ENCODE results near the gene VPREB1.
"Not testable (repeated sequence)": the region's sequence is repeated elsewhere in the genome, so short reads cannot be mapped to it uniquely, and the experiment has no call there.

The VPREB1 gene

GRCh38 chr22:22218302-22218701 is 26.3 kb upstream of the VPREB1 start:
- H3K4me3 ChIP-seq (ENCODE audit: low read depth, low read length), result no peak overlapping the region
- H3K4me1 ChIP-seq (ENCODE audit: control insufficient read depth, insufficient read depth, low read length), result no peaks in the 10 kb centered on the region
- H3K36me3 ChIP-seq (ENCODE audit: control insufficient read depth, insufficient read depth, low read length), result no peaks in the 10 kb centered on the region
- no peaks in the 10 kb centered on the region for H3K9me3 ChIP-seq (ENCODE audit: control insufficient read depth, insufficient read depth, low read length)
- H3K9ac ChIP-seq (ENCODE audit: low read depth, low read length), result no peak overlapping the region
- H3K27me3 ChIP-seq (ENCODE audit: control insufficient read depth, insufficient read depth, low read length), result peaks cover 77% of the 10 kb centered on the region

GRCh38 chr22:22219140-22219996 is 25.2 kb upstream of the VPREB1 start:
- H3K36me3 ChIP-seq (ENCODE audit: control insufficient read depth, insufficient read depth, low read length), result no peaks in the 10 kb centered on the region
- H3K9me3 ChIP-seq (ENCODE audit: control insufficient read depth, insufficient read depth, low read length), result no peaks in the 10 kb centered on the region
- no peak overlapping the region for H3K4me3 ChIP-seq (ENCODE audit: low read depth, low read length)
- peaks cover 72% of the 10 kb centered on the region for H3K27me3 ChIP-seq (ENCODE audit: control insufficient read depth, insufficient read depth, low read length)
- no peak overlapping the region for H3K9ac ChIP-seq (ENCODE audit: low read depth, low read length)
- no peaks in the 10 kb centered on the region for H3K4me1 ChIP-seq (ENCODE audit: control insufficient read depth, insufficient read depth, low read length)

- not testable (repeated sequence) for H3K9ac ChIP-seq (ENCODE audit: low read depth, low read length); H3K4me1 ChIP-seq (ENCODE audit: control insufficient read depth, insufficient read depth, low read length); H3K4me3 ChIP-seq (ENCODE audit: low read depth, low read length); H3K36me3 ChIP-seq (ENCODE audit: control insufficient read depth, insufficient read depth, low read length); H3K9me3 ChIP-seq (ENCODE audit: control insufficient read depth, insufficient read depth, low read length)
- peaks cover 72% of the 10 kb centered on the region for H3K27me3 ChIP-seq (ENCODE audit: control insufficient read depth, insufficient read depth, low read length)
Measured at GRCh38 chr22:22221043-22221442, 23.5 kb upstream of the VPREB1 start.

- Histone ChIP-seq H3K4me3 (ENCODE audit: low read depth, low read length) (no peak overlapping the region), H3K9ac (ENCODE audit: low read depth, low read length) (no peak overlapping the region), H3K36me3 (ENCODE audit: control insufficient read depth, insufficient read depth, low read length) (no peaks in the 10 kb centered on the region), H3K27me3 (ENCODE audit: control insufficient read depth, insufficient read depth, low read length) (peaks cover 80% of the 10 kb centered on the region), H3K9me3 (ENCODE audit: control insufficient read depth, insufficient read depth, low read length) (no peaks in the 10 kb centered on the region), H3K4me1 (ENCODE audit: control insufficient read depth, insufficient read depth, low read length) (no peaks in the 10 kb centered on the region)
Measured at GRCh38 chr22:22226448-22227187, 18.0 kb upstream of the VPREB1 start.

- Histone ChIP-seq H3K36me3 (ENCODE audit: control insufficient read depth, insufficient read depth, low read length) (no peaks in the 10 kb centered on the region), H3K9ac (ENCODE audit: low read depth, low read length) (no peak overlapping the region), H3K27me3 (ENCODE audit: control insufficient read depth, insufficient read depth, low read length) (peaks cover 95% of the 10 kb centered on the region), H3K9me3 (ENCODE audit: control insufficient read depth, insufficient read depth, low read length) (no peaks in the 10 kb centered on the region), H3K4me3 (ENCODE audit: low read depth, low read length) (no peak overlapping the region), H3K4me1 (ENCODE audit: control insufficient read depth, insufficient read depth, low read length) (no peaks in the 10 kb centered on the region)
Measured at GRCh38 chr22:22228421-22228820, 16.2 kb upstream of the VPREB1 start.

GRCh38 chr22:22228921-22229320 is 15.7 kb upstream of the VPREB1 start:
- H3K4me3 ChIP-seq (ENCODE audit: low read depth, low read length), result no peak overlapping the region
- H3K9me3 ChIP-seq (ENCODE audit: control insufficient read depth, insufficient read depth, low read length), result no peaks in the 10 kb centered on the region
- no peak overlapping the region for H3K9ac ChIP-seq (ENCODE audit: low read depth, low read length)
- H3K27me3 ChIP-seq (ENCODE audit: control insufficient read depth, insufficient read depth, low read length), result peaks cover 99% of the 10 kb centered on the region
- no peaks in the 10 kb centered on the region for H3K4me1 ChIP-seq (ENCODE audit: control insufficient read depth, insufficient read depth, low read length)
- no peaks in the 10 kb centered on the region for H3K36me3 ChIP-seq (ENCODE audit: control insufficient read depth, insufficient read depth, low read length)

- H3K9ac ChIP-seq (ENCODE audit: low read depth, low read length), result no peak overlapping the region
- no peak overlapping the region for H3K4me3 ChIP-seq (ENCODE audit: low read depth, low read length)
- H3K9me3 ChIP-seq (ENCODE audit: control insufficient read depth, insufficient read depth, low read length), result no peaks in the 10 kb centered on the region
- H3K27me3 ChIP-seq (ENCODE audit: control insufficient read depth, insufficient read depth, low read length), result peaks cover 99% of the 10 kb centered on the region
- H3K36me3 ChIP-seq (ENCODE audit: control insufficient read depth, insufficient read depth, low read length), result no peaks in the 10 kb centered on the region
- no peaks in the 10 kb centered on the region for H3K4me1 ChIP-seq (ENCODE audit: control insufficient read depth, insufficient read depth, low read length)
Measured at GRCh38 chr22:22229683-22230420, 14.7 kb upstream of the VPREB1 start.

GRCh38 chr22:22230438-22230837 is 14.1 kb upstream of the VPREB1 start:
- no peaks in the 10 kb centered on the region for H3K36me3 ChIP-seq (ENCODE audit: control insufficient read depth, insufficient read depth, low read length)
- no peak overlapping the region for H3K4me3 ChIP-seq (ENCODE audit: low read depth, low read length)
- no peak overlapping the region for H3K9ac ChIP-seq (ENCODE audit: low read depth, low read length)
- no peaks in the 10 kb centered on the region for H3K9me3 ChIP-seq (ENCODE audit: control insufficient read depth, insufficient read depth, low read length)
- peaks cover 99% of the 10 kb centered on the region for H3K27me3 ChIP-seq (ENCODE audit: control insufficient read depth, insufficient read depth, low read length)
- no peaks in the 10 kb centered on the region for H3K4me1 ChIP-seq (ENCODE audit: control insufficient read depth, insufficient read depth, low read length)

- Histone ChIP-seq H3K9ac (ENCODE audit: low read depth, low read length) (no peak overlapping the region), H3K36me3 (ENCODE audit: control insufficient read depth, insufficient read depth, low read length) (no peaks in the 10 kb centered on the region), H3K4me3 (ENCODE audit: low read depth, low read length) (no peak overlapping the region), H3K27me3 (ENCODE audit: control insufficient read depth, insufficient read depth, low read length) (peaks cover 97% of the 10 kb centered on the region), H3K4me1 (ENCODE audit: control insufficient read depth, insufficient read depth, low read length) (no peaks in the 10 kb centered on the region), H3K9me3 (ENCODE audit: control insufficient read depth, insufficient read depth, low read length) (no peaks in the 10 kb centered on the region)
Measured at GRCh38 chr22:22233081-22233480, 11.5 kb upstream of the VPREB1 start.

- Histone ChIP-seq H3K36me3 (ENCODE audit: control insufficient read depth, insufficient read depth, low read length) (no peaks in the 10 kb centered on the region), H3K9ac (ENCODE audit: low read depth, low read length) (no peak overlapping the region), H3K27me3 (ENCODE audit: control insufficient read depth, insufficient read depth, low read length) (peaks cover 95% of the 10 kb centered on the region), H3K4me3 (ENCODE audit: low read depth, low read length) (no peak overlapping the region), H3K4me1 (ENCODE audit: control insufficient read depth, insufficient read depth, low read length) (no peaks in the 10 kb centered on the region), H3K9me3 (ENCODE audit: control insufficient read depth, insufficient read depth, low read length) (no peaks in the 10 kb centered on the region)
Measured at GRCh38 chr22:22235558-22235957, 9.0 kb upstream of the VPREB1 start.

GRCh38 chr22:22237521-22237920 is 7.1 kb upstream of the VPREB1 start:
- Histone ChIP-seq H3K4me1 (ENCODE audit: control insufficient read depth, insufficient read depth, low read length) (no peaks in the 10 kb centered on the region), H3K9me3 (ENCODE audit: control insufficient read depth, insufficient read depth, low read length) (no peaks in the 10 kb centered on the region), H3K4me3 (ENCODE audit: low read depth, low read length) (no peak overlapping the region), H3K9ac (ENCODE audit: low read depth, low read length) (no peak overlapping the region), H3K27me3 (ENCODE audit: control insufficient read depth, insufficient read depth, low read length) (peaks cover 94% of the 10 kb centered on the region), H3K36me3 (ENCODE audit: control insufficient read depth, insufficient read depth, low read length) (no peaks in the 10 kb centered on the region)

Data from iPS-15b (cell line).